DMS53 treated with DMSO at 0.1 percent for 48 hours (cell line): ENCODE data around the gene RBM4B.
A peak's percentile ranks its signal among the peaks of the same experiment; 100 is the strongest.
"Not testable (repeated sequence)": the region's sequence is repeated elsewhere in the genome, so short reads cannot be mapped to it uniquely, and the experiment has no call there.

Source experiments
- DNase-seq: peaks from one replicate; lab custom pipeline; 2025; ENCODE audit not compliant: unreplicated experiment; lab: John Stamatoyannopoulos, UW

RBM4B gene, protein sequence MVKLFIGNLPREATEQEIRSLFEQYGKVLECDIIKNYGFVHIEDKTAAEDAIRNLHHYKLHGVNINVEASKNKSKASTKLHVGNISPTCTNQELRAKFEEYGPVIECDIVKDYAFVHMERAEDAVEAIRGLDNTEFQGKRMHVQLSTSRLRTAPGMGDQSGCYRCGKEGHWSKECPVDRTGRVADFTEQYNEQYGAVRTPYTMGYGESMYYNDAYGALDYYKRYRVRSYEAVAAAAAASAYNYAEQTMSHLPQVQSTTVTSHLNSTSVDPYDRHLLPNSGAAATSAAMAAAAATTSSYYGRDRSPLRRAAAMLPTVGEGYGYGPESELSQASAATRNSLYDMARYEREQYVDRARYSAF

DNA sequence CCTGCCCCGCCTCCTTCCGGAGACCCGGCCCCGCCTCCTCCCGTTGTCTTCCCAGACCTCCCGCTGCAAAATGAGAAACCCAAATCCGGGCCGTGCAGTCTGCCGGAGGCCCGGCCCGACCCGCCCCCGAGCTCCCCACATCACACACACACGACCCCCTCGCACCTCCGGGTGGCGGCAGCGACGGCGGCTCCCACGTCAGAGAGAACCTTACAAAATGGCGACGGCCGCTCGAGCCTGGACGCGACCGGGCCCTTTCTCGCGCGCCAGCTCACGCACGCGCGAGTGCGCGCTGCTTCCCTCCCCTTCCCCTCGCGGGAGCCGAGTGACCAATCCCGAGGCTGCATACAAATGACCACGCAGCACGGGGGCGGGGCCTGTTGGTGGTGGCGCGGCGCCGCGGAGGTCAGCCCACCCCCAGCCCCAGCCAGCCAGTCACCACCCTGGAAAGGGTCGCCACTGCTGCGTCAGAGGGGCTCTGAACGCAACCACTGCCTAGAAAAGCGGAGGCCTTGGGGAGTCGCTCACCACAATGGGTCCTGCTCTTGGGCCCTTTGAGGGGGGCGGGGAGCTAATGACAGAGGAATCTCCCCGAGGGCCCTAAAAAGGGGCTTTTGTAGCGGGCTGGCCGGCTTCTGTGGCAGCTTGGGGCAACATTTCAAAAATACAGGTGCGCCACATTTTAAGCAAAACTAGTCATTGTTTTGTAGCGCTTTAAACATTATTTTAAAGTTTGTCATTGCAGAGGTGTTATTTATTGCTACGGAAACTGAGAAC, at the start of gene RBM4B:
RBM4B (minus strand) TSS at position 289 of the 777 bp plus-strand sequence. CDS start 808 bp downstream, outside the sequence.
- DNase-seq, result peak; percentile 95

DNA sequence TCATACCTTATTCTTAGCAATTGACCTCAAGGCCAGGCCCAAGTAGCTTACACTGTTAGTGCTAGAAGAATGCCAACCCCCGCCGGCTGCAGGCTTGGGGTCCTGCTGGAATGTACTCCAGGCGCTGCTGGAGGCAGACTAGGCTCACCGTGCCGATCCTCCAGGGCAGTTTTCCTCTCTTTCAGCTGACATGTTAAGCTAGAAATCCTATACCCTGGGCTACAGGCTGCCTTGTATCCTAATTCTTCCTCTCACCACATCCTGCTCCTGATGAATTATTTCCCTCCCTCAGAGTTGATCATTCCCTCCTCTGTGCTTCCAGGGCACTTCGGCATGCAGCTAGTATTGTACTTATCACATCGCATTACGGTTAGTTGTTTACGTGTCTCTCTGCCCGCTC, 48.0 kb upstream of the RBM4B start:
- DNase-seq, result no peak

DNA sequence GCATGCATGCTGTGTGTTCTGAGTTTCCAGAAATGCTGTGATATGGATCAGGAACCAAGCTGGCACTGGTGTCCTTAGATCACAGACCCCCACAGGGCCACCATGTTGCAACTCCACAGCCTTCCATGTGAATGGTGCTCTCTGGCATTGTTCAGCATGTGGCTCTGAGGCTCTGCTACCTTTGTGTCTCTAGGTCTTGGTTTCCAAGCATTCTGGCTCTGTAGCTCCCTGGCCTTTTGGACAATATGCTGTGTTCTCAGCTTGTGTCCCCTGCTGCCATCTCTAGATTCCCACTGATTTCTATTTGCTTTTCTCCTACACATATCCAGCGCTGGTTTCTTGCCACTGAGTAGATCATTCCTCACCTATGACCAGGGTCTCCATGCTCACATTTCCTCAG, 47.4 kb upstream of the RBM4B start:
- no peak for DNase-seq

DNA sequence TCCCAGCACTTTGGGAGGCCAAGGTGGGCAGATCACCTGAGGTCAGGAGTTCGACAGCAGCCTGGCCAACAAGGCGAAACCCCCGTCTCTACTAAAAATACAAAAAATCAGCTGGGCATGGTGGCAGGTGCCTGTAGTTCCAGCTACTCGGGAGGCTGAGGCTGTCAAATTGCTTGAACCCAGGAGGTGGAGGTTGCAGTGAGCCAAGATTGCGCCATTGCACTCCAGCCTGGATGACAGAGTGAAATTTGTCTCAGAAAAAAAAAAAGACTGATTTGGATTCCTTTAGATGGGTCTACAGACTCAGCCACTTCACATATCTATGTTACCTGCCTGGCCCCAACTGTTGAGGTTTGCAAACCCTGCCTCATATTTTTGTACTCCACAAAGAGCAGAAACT, 46.5 kb upstream of the RBM4B start:
- not testable (repeated sequence) for DNase-seq

DNA sequence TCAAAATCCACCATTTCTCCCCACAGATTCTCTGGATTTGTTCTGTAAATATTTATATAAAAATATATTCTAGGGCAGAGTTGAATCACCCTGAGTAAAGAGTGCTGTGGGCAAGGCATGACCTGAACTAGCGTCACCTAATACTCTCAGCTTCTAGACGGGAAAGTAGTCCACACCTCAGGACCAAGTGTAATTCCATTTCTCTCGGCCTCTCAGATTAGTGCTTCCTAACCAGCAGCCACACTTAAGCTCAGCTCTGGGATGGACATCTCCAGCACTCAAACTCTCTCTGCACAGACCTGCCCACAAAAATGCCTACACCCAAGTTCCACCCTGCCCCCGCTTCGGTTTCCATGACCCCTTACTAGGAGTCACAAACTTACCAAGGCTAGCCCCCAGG, 46.0 kb upstream of the RBM4B start:
- no peak for DNase-seq

DNA sequence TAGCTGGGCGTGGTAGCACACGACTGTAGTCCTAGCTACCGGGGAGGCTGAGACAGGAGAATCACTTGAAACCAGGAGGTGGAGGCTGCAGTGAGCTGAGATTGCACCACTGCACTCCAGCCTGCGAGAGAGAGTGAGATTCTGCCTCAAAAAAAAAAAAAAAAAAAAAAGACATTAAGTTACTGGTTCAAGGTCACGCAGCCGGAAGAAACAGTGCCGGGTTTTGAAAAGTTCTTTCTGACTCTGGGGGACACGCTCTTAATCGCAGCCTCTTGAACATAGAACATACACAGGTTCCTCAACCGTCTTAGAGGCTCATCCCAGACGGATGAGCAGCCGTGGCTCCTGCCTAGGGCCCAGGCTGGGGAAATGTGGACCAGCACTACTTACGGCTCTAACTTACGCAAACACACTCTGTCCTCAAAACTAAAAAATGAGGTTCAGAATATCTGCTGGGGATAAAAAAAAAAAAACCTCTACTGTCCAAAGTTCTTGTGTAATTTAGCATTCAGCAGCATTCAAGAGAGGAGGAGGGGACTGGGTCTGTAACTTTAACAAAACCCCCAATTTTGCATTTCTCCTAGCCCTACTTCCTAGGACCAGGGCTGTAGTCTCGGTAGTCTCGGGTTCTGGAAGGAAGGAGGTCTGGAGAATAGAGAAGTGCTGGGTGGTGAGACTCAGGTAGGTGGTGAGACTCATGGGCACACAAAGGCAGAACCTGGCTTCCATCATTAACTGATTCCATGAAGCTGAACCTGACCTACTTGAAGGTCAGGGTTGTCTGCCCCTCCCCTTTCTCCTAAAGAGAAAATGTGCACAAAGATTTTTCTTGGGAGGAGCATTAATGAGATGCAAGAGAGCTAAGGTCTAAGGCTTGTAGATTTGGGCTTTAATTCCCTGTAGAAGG, 45.3 kb upstream of the RBM4B start:
- DNase-seq, result no peak

DNA sequence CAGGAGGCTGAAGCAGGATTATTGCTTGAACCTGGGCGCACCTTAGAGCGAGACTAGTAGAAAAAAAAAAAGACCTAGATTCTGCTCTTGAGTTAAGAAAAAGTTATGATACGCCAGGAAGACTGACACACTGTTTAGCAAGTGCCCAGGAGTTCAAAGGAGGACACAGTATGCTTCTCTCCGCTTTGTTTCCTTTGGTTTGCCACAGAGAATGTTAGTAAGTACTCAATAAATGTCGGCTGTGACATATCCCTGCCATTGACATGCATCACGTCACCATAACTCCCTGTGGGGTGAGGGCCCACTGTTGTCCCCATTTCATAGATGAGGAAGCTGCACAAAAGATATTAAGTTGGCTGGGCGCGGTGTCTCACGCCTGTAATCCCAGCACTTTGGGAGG, 44.3 kb upstream of the RBM4B start:
- no peak for DNase-seq

DNA sequence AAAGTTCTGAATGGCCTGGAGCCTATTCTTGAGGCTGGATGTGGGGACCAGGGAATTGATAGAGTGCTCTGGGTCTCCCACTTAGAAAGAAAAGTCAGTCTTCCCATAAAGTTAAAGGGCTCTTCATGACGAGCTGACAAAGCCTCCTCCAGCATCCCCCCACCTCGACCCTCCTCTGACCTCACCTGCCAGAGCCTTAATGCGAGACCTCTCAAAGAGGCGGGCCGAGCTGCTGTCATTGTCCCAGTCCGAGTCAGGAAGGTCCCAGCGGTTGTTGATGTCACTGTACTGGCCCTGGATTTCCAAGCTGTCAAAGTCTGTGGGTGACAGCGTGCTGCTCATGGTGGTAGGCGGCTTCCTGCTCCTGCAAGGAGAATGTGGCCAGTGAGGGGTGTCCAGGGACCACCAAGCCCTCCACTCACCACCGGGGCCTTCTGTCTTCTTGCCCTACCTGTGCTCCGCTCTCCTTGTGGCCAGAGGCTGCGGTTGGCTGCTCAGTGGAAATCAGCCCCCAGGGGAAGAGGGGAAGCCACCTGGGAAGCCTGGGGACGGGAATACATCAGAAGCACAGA, 43.3 kb upstream of the RBM4B start:
- DNase-seq, result no peak

DNA sequence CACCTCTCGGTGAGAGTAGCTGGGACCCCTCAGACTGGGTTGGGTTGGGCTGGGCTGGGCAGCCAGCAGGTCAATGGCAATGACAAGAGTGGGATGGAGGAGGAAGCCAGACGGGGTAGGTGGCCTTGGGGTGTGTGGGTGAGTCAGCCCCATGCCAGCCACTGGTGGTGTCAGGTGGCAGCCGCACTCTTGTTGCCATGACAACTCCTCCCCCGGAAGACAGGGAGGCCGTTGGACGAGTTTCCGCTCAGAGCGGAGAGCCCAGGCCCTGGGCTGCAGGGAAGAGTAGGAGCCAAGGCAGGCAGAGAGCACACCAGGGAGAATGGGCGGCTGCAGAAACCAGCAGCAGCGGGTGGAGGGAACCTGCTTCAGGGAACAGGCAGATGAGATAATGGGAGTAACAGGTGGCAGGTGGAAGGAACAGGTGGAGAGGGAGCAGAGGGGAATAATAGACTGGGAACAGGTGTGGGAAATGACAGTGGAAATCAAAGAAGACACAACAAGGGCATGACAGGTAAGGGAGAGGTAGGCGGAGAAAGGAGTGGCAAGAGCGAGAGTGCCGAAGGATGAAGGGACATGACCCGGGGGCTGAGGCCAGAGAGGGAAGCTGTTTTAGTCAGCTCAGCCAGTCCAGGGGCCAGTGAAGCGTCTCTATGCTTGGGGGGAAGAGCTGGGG, 42.7 kb upstream of the RBM4B start:
- peak; percentile 98 for DNase-seq

DNA sequence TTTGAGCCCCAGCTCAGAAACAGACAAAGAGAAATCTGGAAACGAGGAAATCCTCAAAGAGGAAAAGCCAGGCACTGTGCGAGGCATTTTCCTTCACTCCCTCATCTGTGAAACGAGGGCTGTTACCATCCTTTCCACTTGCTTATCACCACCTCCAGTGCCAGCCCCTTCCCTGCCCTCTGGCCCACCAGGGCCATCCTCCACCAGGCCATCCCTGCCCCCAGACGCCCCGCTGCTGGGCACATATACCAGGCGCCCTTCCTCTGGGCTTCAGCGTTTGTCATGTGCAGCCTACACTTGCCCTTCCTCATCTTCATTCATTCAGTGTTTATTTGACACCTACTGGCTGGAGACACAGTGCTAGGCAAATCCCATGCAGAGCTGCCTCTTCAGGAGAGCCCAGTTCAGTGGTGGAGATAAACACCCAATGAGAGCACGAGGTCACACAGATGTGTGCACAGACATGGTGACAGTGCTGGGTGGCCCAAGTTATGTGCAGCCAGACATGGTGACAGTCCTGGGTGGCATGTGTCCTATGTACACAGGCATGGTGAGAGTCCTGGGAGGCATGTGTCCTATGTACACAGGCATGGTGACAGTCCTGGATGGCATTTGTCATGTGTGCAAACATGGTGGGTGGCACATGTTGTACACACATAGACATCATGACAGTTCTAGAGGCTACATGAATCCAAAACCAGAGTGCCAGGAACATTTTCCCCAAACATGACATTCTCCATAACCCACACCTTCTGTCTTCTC, 41.6 kb upstream of the RBM4B start:
- no peak for DNase-seq

DNA sequence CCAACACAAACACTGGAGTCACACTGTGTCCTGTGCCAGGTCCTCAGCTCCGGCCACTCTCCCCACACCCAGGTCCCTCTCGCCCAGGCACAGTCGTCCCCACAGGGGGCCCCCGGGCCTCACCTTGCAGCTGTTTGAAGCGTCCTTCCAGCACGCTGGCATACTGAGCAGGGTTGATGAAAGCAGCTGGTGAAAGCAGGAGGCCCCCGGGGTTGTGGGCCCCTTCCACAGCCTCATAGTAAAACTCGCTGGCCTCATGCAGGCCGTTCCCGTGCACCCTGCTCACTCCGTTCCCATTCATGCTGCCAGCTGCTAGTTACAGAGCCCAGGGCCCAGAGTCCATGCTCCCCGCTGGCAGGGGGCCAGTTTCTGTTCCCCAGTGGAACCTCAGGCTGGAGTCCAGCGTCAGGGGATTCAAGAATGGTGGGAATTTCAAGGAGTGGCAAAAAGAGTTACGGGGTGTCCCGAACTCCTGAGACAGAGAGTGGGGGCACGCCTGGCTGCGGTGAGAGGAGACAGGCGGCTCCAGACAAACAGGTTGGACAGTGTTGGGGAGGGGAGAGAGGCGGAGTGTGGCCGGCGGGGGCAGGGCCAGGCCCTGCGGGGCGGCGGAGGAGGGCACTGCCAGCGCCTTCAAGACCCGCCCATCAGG, 40.8 kb upstream of the RBM4B start:
- DNase-seq, result no peak

DNA sequence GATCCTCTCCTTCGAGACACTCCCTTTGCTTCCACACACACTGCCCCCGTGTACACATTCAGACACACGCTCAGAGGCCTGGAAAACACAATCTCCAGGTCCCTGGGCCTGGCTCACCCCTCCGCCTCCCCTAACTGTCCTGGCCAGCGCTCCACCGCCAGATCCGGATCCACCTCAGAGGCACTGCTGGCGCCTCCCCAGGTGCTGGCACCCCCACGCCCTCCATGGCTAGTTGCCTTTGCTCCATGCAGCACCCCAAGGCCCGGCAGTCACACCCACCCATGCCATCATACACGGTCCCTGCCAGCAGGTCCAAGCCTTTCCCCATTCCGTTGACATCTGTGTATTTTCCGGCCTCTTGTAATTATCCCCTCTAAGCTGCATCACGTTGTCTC, 40.2 kb upstream of the RBM4B start:
- no peak for DNase-seq

DNA sequence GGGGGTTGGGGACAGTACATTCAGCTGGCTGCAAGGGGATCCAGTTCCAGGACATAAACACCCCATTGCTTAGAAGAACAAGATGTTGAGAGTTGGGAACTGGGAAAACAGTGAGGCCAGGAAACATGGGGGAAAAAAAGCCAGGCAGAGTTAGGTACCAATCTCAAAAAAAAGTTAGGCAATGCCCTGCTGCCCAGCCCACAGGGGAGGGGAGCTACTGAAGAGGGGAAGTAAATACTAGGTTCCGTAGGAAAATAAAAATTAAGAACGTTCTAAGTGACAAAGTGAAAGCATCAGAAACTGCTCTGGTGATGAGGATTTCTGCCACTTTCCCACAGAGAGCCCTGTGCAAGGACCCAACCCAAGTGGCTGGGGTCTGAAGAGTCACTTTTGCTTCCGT, 39.3 kb upstream of the RBM4B start:
- DNase-seq, result no peak

DNA sequence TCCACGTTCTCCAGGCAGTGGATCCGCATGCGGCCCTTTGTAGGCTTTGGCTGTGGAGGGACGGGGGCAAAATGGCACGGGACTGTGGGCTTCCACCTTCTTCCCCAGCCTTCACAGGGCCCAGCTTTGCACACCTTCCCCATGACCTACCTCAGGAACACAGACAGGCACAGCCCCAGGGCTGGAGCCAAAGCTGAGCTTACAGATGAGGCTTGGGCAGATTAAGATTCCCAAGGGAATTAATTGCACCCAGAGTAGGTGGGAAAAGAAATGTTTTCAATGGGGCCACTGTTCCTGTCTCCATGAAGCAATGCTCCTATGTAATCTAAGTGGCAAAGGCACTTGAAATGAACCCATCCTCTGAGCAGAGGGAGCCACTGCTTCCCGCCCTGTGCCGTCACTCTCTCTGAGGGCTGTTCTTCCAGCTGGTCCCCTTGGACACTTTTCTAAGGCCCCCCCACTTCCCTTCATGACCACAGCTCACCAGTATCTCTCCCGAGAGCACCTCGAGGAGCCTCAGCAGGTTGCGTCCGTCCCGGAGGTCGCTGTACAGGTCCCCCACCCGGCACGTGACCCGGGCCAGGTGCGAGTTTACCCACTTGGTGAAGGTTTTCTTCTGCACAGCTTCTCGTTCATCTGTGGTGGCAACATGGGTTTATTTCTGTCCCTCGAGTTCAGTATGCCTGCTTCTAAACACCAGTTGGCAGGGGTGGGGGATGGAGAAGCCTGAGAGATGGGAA, 37.8 kb upstream of the RBM4B start:
- DNase-seq, result no peak

DNA sequence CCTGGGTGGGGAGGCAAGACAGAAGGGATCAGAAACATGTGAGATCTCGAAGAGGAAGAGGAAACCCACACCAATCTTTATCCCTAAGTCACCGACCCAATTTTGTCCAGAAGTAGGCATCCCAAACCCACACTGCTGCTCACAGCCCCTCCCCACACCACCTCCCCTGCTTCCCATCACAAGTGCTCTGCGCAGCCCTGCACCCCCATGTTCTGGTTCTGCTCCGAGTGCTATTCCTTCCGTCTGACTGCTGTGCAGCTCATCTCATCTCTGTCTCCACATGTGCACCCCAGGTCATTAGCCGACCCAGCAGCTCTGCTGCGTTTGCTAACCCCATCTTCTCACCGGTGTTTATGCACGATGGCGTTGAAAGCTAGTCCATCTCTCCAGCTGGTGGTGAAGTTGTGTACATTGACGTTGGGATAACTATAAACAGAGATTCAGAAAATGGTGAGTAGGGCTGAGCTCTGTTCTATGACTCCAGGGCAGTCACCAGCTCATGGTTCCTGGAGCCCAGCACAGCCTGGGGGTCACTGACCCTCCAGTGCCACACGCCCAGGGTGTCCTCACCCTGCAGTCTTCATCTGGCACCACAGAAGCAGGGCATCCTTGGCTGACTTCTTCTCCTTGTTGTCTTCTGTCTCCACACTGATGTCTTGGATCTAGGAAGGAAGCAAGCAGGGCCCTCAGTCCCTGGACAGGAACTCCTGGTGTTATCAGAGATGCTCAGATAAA, 36.2 kb upstream of the RBM4B start:
- DNase-seq, result no peak

DNA sequence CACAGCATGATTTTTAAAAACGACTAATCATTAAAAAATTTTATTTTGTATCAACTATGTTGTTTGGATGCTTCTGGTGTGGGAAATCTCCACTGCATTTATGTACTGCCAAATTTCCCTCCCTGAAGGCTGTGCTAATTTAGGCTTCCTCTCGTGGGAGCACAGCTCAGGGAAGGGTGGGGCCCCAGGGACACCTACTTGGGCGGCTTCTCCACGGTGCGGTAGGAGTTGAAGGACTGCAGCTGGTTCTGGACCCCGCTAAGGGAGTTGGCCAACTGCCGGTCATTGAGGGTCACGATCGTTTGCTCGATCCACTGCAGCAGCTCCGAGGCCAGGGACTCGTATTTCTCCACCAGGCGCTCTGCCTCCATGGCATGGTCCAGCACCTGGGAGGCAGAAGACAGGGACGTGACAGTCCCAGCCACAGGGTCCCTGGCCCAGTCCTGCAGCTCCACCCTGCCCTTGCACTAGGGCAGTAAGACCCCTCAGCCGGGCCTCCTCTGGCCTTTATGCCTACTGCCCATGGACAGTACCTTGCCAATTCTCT, 32.8 kb upstream of the RBM4B start:
- no peak for DNase-seq

DNA sequence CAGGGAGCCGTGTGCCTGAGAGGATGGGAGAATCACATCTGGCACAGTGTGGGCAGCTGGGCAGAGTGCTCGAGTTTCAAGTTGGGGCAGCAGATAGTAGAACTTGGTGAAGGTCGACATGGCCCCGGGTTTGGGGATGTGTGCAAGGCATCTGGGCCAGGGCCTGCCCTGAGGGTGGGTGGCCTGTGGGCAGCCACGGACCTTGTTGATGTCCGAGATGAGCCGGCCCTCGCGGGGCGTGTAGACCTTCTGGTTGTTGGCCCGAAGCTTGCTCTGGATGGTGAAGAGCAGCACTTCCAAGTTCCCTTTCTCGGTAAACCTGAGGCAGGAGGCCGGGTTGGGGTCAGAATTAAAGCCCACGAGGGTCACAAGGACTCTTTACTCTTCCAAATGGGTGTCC, 31.0 kb upstream of the RBM4B start:
- DNase-seq, result no peak

DNA sequence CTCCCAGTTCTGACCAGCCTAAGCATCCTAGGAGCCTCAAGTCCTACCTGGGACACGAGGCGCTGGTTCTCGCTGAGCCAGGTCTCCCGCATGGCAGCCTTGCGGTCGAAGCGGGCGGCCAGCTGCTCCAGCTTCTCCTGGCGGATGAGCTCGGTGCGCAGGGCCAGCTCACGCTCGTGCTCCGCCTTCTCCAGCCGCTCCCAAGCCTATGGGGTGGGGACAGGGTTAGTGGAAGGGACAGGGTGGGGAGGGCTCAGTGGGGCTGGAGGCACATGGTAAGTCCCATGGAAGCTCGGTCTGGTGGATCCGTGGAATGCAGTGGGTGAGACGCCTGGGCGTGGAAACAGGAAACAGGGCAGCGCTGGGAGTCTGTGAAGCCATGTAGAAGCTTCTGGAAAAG, 30.4 kb upstream of the RBM4B start:
- no peak for DNase-seq
